Adrenal gland (tissue), 12 donors: ENCODE measurements around the gene CABYR. TPM values are rescaled to one million over a fixed set of nuclear protein-coding genes. Genes with fewer than 3 reads are reported as not detected.

Experiments used
- DNase-seq, 7 donors: peaks; one replicate each; pipeline ENCODE4 v3.0.0-alpha.2; 2019 to 2020
- H3K27ac ChIP-seq, 5 donors: fragments of 200-600 bp; sonication (generic) in 4 of 5; 1 replicate in 3 of 5; 2 replicates in 2 of 5; pipeline versions ENCODE4 v1.5.1 to v1.8.0; 2016 to 2020; ENCODE audit warnings: mild to moderate bottlenecking in 1 of 5
- H3K27me3 ChIP-seq: fragments of 200-600 bp; 2 replicates; pipeline ENCODE4 v1.8.0; 2021
- H3K36me3 ChIP-seq, 2 donors: fragments of 200-600 bp; replicated peaks in 1 of 2; 1 replicate in 1 of 2; 2 replicates in 1 of 2; pipeline versions ENCODE4 v1.5.1 to v1.8.0; 2018 to 2022
- H3K4me1 ChIP-seq, 2 donors: fragments of 200-600 bp; replicated peaks in 1 of 2; 1 replicate in 1 of 2; 2 replicates in 1 of 2; pipeline versions ENCODE4 v1.5.1 to v1.8.0; 2018 to 2021
- H3K4me3 ChIP-seq, 4 donors: fragments of 200-600 bp; sonication (generic) in 3 of 4; one replicate each; pipeline ENCODE4 v1.5.1; 2016 to 2018
- H3K9me3 ChIP-seq, 3 donors: fragments of 200-600 bp; sonication (generic) in 1 of 3; replicated peaks in 1 of 3; 1 replicate in 2 of 3; 2 replicates in 1 of 3; pipeline versions ENCODE4 v1.5.1 to v1.8.0; 2016 to 2021
- CTCF ChIP-seq, 6 experiments: fragments of 450-650 bp in 4 of 6; fragments of 200-600 bp in 2 of 6; sonication (generic) in 1 of 6; IDR thresholded peaks; 1 replicate in 5 of 6; 2 replicates in 1 of 6; pipeline versions ENCODE4 v1.5.1 to v1.8.0; 2016 to 2021; ENCODE audit warnings: antibody characterized with exemption in 6 of 6, mild to moderate bottlenecking in 2 of 6, moderate library complexity in 1 of 6
- POLR2A ChIP-seq, 2 donors: fragments of 450-650 bp; IDR thresholded peaks; one replicate each; pipeline ENCODE4 v1.6.1; 2017; ENCODE audit warnings: antibody characterized with exemption in 2 of 2, mild to moderate bottlenecking in 2 of 2, moderate library complexity in 1 of 2
- WGBS, 4 donors: extraction: QIAGEN DNeasy Blood & Tissue Kit in 2 of 4; methylation state at CpG; one replicate each; pipeline versions ENCODE4 v1.1.5 to v1.1.7; 2013 to 2017; 5-methylcytosine and 5-hydroxymethylcytosine counted together
- intact Hi-C, 2 donors: fragments of 100-400 bp; cut with DNase I; formaldehyde crosslinking; loops; one replicate each; pipeline versions ENCODE4 v1.14.1 to v1.15.0; 2022 to 2023
- polyA plus RNA-seq, 3 donors: library from polyadenylated mRNA; stranded (reverse); fragments of 200-250 nt in 2 of 3; fragments of 350-450 nt in 1 of 3; fragmentation: Illumina TruSeq in 1 of 3; extraction: RNeasy Lipid Tissue Mini Kit (QIAGEN cat#74804) in 1 of 3; gene quantifications; one replicate each; pipeline ENCODE4 v1.2.3, GENCODE V29; 2013 to 2014
- total RNA-seq, 9 donors: library from RNA; depleted of rRNA in 4 of 9; stranded (reverse); fragments of >200 nt in 4 of 9; fragments of 120-200 nt in 1 of 9; fragmentation: NEBNext Ultra II Directional in 1 of 9; extraction: Animal tissue kit (Norgen Biotek cat#: 25700) in 1 of 9; gene quantifications; one replicate each; pipeline versions ENCODE4 v1.1.0 to v1.2.4, GENCODE V29; 2013 to 2023
- donor health status: healthy with polysubstance abuse.
- donor health status: Bipolar disorder and iron deficiency.
- donor health status: DM: yes; HTN: yes; CAD: no.
- donor health status: DM: no; HTN: no; CAD: no.
- donor health status: DM: no; HTN: no; CAD: no.
- donor health status: DM: yes; HTN: yes; CAD: no.

The CABYR gene
- total and polyA plus RNA-seq, 12 donors, result 1.1 to 9.6 (median 3.6) TPM

GRCh38 chr18:24090876-24091275 is 48.0 kb upstream of the CABYR start:
- Histone ChIP-seq H3K27ac (no peak overlapping the region), H3K27me3 (no peaks in the 10 kb centered on the region), H3K4me1 (peaks cover 0 to 17% of the 10 kb centered on the region in 2 donors), H3K9me3 (no peaks in the 10 kb centered on the region), H3K36me3 (no peaks in the 10 kb centered on the region), H3K4me3 (no peak overlapping the region)
- 97 to 99% (median 97%) methylated on average over 13 of the region's 13 CpGs for WGBS, 4 donors
- intact Hi-C loops, result no loop called here
- DNase-seq, result no peak
- TF ChIP-seq CTCF (IDR thresholded peaks at IDR 0.05) (no peak), POLR2A (IDR thresholded peaks at IDR 0.05) (no peak)

- H3K4me3 ChIP-seq, result no peak overlapping the region
- TF ChIP-seq CTCF (IDR thresholded peaks at IDR 0.05) (no peak), POLR2A (IDR thresholded peaks at IDR 0.05) (no peak)
- intact Hi-C loops, result no loop called here
- no peaks in the 10 kb centered on the region for H3K27me3 ChIP-seq
- H3K36me3 ChIP-seq, result no peaks in the 10 kb centered on the region
- peaks cover 0 to 8% of the 10 kb centered on the region in 2 donors for H3K4me1 ChIP-seq
- peaks cover 0 to 15% (median 0%) of the 10 kb centered on the region in 3 donors for H3K9me3 ChIP-seq
- no peak overlapping the region for H3K27ac ChIP-seq
- DNase-seq, result no peak
Measured at GRCh38 chr18:24094561-24094960, 44.3 kb upstream of the CABYR start.

- intact Hi-C loops, result no loop called here
Measured at GRCh38 chr18:24095976-24096375, 42.9 kb upstream of the CABYR start.

GRCh38 chr18:24103320-24104021 is 35.4 kb upstream of the CABYR start:
- intact Hi-C loops, result no loop called here
- H3K9me3 ChIP-seq, result peaks cover 0 to 6% (median 0%) of the 10 kb centered on the region in 3 donors
- WGBS, 4 donors, result 46 to 64% (median 60%) methylated on average over 6 of the region's 6 CpGs
- H3K4me1 ChIP-seq, result peaks cover 0 to 8% of the 10 kb centered on the region in 2 donors
- H3K36me3 ChIP-seq, result no peaks in the 10 kb centered on the region
- TF ChIP-seq CTCF (IDR thresholded peaks at IDR 0.05), result no peak
- TF ChIP-seq POLR2A (IDR thresholded peaks at IDR 0.05), result no peak
- H3K27me3 ChIP-seq, result no peaks in the 10 kb centered on the region
- DNase-seq, result no peak
- no peak overlapping the region for H3K27ac ChIP-seq
- no peak overlapping the region for H3K4me3 ChIP-seq

More at GRCh38 chr18:24095976-24096375, 42.9 kb upstream of the CABYR start:
- no peaks in the 10 kb centered on the region for H3K36me3 ChIP-seq
- TF ChIP-seq POLR2A (IDR thresholded peaks at IDR 0.05), result no peak
- no peaks in the 10 kb centered on the region for H3K27me3 ChIP-seq
- H3K27ac ChIP-seq, result no peak overlapping the region
- H3K4me1 ChIP-seq, result no peaks in the 10 kb centered on the region
- no peak overlapping the region for H3K4me3 ChIP-seq
- DNase-seq, result no peak
- H3K9me3 ChIP-seq, result peaks cover 0 to 17% (median 0%) of the 10 kb centered on the region in 3 donors
- WGBS, 4 donors, result 76 to 81% (median 79%) methylated on average over 1 of the region's 1 CpG

GRCh38 chr18:24104486-24104885 is 34.4 kb upstream of the CABYR start:
- Histone ChIP-seq H3K27ac (no peak overlapping the region), H3K4me3 (no peak overlapping the region), H3K27me3 (no peaks in the 10 kb centered on the region), H3K4me1 (peaks cover 0 to 8% of the 10 kb centered on the region in 2 donors), H3K36me3 (no peaks in the 10 kb centered on the region), H3K9me3 (peaks cover 0 to 3% (median 0%) of the 10 kb centered on the region in 3 donors)
- intact Hi-C loops, result no loop called here
- TF ChIP-seq CTCF (IDR thresholded peaks at IDR 0.05) (no peak), POLR2A (IDR thresholded peaks at IDR 0.05) (no peak)
- 84 to 89% (median 89%) methylated on average over 4 of the region's 4 CpGs for WGBS, 4 donors
- no peak for DNase-seq
